Liver (tissue), 9 donors: ENCODE data around the gene ST3GAL3. TPM values are rescaled to one million over a fixed set of nuclear protein-coding genes. Genes with fewer than 3 reads are reported as not detected.
A peak's percentile ranks its signal among the peaks of the same experiment; 100 is the strongest.

Source experiments
- DNase-seq: peaks from one replicate; pipeline ENCODE4 v3.0.0-alpha.2; 2017; ENCODE audit warnings: low spot score
- H3K27ac ChIP-seq, 2 donors: one replicate each; pipeline ENCODE4 v1.7.0; 2013; ENCODE audit warnings: inconsistent platforms in 2 of 2, low read length in 2 of 2, control low read depth in 1 of 2, low read depth in 1 of 2, mild to moderate bottlenecking in 1 of 2
- H3K27me3 ChIP-seq, 4 donors: one replicate each; pipeline versions ENCODE4 v1.6.1 to v1.7.0; 2013; ENCODE audit warnings: low read length in 3 of 4, inconsistent platforms in 1 of 4, mild to moderate bottlenecking in 1 of 4, moderate library complexity in 1 of 4; ENCODE audit not compliant: control insufficient read depth in 4 of 4, insufficient read depth in 4 of 4
- H3K36me3 ChIP-seq, 4 donors: one replicate each; pipeline versions ENCODE4 v1.6.1 to v1.7.0; 2013; ENCODE audit warnings: low read length in 3 of 4, mild to moderate bottlenecking in 3 of 4, low read depth in 1 of 4, moderate library complexity in 1 of 4; ENCODE audit not compliant: control insufficient read depth in 4 of 4, insufficient read depth in 3 of 4
- H3K4me1 ChIP-seq, 4 donors: one replicate each; pipeline versions ENCODE4 v1.6.1 to v1.7.0; 2013; ENCODE audit warnings: low read length in 3 of 4, mild to moderate bottlenecking in 3 of 4, moderate library complexity in 1 of 4; ENCODE audit not compliant: control insufficient read depth in 4 of 4, insufficient read depth in 4 of 4
- H3K4me3 ChIP-seq, 3 donors: one replicate each; pipeline versions ENCODE4 v1.6.1 to v1.7.0; 2013; ENCODE audit warnings: low read length in 3 of 3, control low read depth in 1 of 3, low read depth in 1 of 3, mild to moderate bottlenecking in 1 of 3
- H3K9ac ChIP-seq, 2 donors: one replicate each; pipeline ENCODE4 v1.7.0; 2013; ENCODE audit warnings: low read length in 2 of 2, mild to moderate bottlenecking in 2 of 2, moderate library complexity in 2 of 2, control low read depth in 1 of 2, low read depth in 1 of 2
- H3K9me3 ChIP-seq, 4 donors: one replicate each; pipeline versions ENCODE4 v1.6.1 to v1.7.0; 2013; ENCODE audit warnings: low read length in 3 of 4; ENCODE audit not compliant: control insufficient read depth in 4 of 4
- EGR1 ChIP-seq, 2 donors: IDR thresholded peaks; 2 replicates each; pipeline ENCODE4 v1.6.1; 2016 to 2018; ENCODE audit warnings: antibody characterized with exemption in 2 of 2, low read depth in 2 of 2
- FOXA1 ChIP-seq: IDR thresholded peaks from 2 replicates; pipeline ENCODE4 v1.6.1; 2016; ENCODE audit warnings: antibody characterized with exemption
- HNF4G ChIP-seq: IDR thresholded peaks from 2 replicates; pipeline ENCODE4 v1.6.1; 2016; ENCODE audit warnings: antibody characterized with exemption
- JUND ChIP-seq, 2 donors: IDR thresholded peaks; 2 replicates each; pipeline ENCODE4 v1.6.1; 2016; ENCODE audit warnings: antibody characterized with exemption in 2 of 2
- MAX ChIP-seq: IDR thresholded peaks from 2 replicates; pipeline ENCODE4 v1.6.1; 2016; ENCODE audit warnings: antibody characterized with exemption
- NR2F2 ChIP-seq: IDR thresholded peaks from 2 replicates; pipeline ENCODE4 v1.6.1; 2016; ENCODE audit warnings: antibody characterized with exemption
- RAD21 ChIP-seq, 2 donors: IDR thresholded peaks; 2 replicates each; pipeline ENCODE4 v1.6.1; 2016; ENCODE audit warnings: antibody characterized with exemption in 2 of 2, mild to moderate bottlenecking in 2 of 2
- REST ChIP-seq: IDR thresholded peaks from 2 replicates; pipeline ENCODE4 v1.6.1; 2016; ENCODE audit warnings: antibody characterized with exemption, mild to moderate bottlenecking
- TAF1 ChIP-seq: conservative IDR thresholded peaks from 2 replicates; pipeline ENCODE4 v1.6.1; 2016; ENCODE audit warnings: antibody characterized with exemption, mild to moderate bottlenecking
- WGBS: extraction: QIAGEN DNeasy Blood & Tissue Kit; methylation state at CpG from one replicate; pipeline ENCODE4 v1.1.7; 2013; 5-methylcytosine and 5-hydroxymethylcytosine counted together
- polyA plus RNA-seq, 2 donors: library from polyadenylated mRNA; stranded (reverse) in 1 of 2; unstranded in 1 of 2; fragments of 200-250 nt in 1 of 2; fragments of >200 nt in 1 of 2; fragmentation: Nextera tagmentation in 1 of 2; extraction: Ambion mirVana in 1 of 2; gene quantifications; one replicate each; pipeline versions ENCODE4 v1.2.1 to v1.2.3, GENCODE V29; 2013 to 2015
- total RNA-seq, 2 donors: library from RNA; depleted of rRNA; stranded (reverse); fragments of >200 nt; gene quantifications; one replicate each; pipeline ENCODE4 v1.2.3, GENCODE V29; 2014
- TF ChIP-seq, protein P1 (sequence below): fragments of 150-350 bp; IDR thresholded peaks from 2 replicates; pipeline ENCODE4 v1.5.1; 2017; ENCODE audit warnings: improper control_type of control experiment, low read depth, low read length; ENCODE audit not compliant: missing input control
- TF ChIP-seq, protein P2 (sequence below): IDR thresholded peaks from 2 replicates; pipeline ENCODE4 v1.6.1; 2016; ENCODE audit warnings: antibody characterized with exemption
- donor health status: healthy.
- donor health status: healthy.
- donor health status: healthy.
- donor health status: healthy.
- donor health status: healthy.

Gene ST3GAL3
- total and polyA plus RNA-seq, 4 donors: 4.9 to 11.4 (median 8.1) TPM

DNA sequence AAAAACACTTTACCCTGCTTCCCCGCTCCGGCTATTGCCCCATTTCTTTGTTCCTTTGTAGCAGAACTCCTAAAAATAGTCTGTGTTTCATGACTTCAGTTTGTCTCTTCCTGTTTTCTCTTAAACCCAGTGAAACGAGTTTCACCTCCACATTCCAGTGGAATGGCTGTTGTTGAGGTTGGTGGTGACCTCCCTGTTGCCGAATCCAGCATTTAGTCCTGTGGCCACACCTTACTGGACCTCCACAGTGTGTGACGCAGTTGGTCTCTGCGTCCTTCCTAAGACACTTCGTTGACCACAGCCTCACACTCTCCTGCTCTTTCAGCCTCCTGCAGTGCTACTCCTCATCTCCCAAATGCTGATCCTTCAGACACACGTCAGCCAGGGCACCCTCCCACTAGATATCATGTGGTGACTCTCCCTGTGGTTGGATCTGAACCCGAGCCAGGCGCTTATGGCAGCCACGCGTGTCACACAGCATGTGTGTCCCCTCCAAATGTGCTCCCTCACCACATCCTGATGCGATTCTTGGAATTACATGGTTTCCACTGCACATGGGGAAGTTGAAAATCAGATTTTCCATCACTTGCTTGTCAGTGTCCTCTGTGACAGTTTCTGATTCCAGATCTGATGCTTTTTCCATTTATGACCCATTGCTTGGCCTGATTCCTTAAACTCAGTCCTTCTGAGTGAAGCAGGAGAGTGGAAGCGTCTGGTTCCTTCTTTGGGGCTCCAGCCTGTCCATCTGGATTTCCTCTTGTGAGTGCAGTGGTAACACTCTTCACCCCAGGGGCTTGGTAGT is 127.1 kb downstream of the ST3GAL3 start:
- no peak for DNase-seq
- Histone ChIP-seq H3K9ac (no peak overlapping the region), H3K27ac (no peak overlapping the region), H3K4me3 (no peak overlapping the region), H3K36me3 (peaks cover 0 to 15% (median 3%) of the 10 kb centered on the region in 4 donors), H3K27me3 (no peaks in the 10 kb centered on the region), H3K9me3 (no peaks in the 10 kb centered on the region), H3K4me1 (peaks cover 0 to 6% (median 2%) of the 10 kb centered on the region in 4 donors)
- WGBS: 87% methylated on average over 14 of the region's 14 CpGs
- TF ChIP-seq, protein P1, sequence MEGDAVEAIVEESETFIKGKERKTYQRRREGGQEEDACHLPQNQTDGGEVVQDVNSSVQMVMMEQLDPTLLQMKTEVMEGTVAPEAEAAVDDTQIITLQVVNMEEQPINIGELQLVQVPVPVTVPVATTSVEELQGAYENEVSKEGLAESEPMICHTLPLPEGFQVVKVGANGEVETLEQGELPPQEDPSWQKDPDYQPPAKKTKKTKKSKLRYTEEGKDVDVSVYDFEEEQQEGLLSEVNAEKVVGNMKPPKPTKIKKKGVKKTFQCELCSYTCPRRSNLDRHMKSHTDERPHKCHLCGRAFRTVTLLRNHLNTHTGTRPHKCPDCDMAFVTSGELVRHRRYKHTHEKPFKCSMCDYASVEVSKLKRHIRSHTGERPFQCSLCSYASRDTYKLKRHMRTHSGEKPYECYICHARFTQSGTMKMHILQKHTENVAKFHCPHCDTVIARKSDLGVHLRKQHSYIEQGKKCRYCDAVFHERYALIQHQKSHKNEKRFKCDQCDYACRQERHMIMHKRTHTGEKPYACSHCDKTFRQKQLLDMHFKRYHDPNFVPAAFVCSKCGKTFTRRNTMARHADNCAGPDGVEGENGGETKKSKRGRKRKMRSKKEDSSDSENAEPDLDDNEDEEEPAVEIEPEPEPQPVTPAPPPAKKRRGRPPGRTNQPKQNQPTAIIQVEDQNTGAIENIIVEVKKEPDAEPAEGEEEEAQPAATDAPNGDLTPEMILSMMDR: no peak
- TF ChIP-seq REST (no peak), HNF4G (no peak), TAF1 (no peak)

DNA sequence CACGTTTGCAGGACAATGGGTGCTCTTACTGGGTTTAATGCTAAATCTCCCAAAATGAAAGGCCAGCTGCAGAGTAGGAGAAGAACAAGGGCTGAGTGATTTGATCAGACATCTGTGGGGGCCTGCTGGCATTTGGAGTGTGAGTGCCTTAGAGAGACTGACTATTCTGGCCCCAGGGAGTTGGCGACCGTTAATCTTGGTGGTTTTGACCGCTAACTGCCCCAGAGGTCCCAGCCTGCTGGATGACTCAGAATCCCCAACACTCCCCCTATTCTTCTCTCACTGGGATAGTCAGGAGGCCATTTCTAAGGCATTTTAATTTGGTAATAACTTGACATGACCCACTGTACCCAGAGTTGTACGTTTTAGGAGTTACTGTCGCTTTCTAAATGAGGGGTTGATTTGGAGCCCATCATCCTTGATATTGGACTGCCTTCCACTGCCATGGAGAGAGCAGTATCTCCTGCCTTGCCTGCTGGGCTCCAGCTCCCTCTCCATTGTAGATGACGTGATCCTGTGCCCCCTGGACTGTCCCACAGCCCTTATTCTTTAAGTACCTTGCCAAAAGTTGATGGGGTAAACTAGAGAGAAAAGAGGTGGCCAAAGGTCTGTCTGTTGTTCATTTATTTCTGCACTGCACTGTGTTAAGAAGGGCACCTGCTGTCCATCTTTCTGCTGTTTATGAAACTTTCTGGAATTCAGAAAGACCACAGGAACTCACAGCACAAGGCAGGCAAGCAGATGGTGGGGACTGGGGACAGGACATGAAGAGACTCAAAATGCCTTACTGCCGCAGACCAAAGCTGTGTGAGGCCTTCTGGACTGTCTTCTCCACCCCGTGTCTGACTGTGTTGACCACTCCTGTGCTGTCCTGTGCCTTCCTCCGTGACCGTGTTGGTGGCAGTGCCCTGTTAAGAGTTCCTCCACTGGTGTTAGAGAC is 128.0 kb downstream of the ST3GAL3 start:
- Histone ChIP-seq H3K27me3 (no peaks in the 10 kb centered on the region), H3K4me3 (no peak overlapping the region), H3K9me3 (no peaks in the 10 kb centered on the region), H3K36me3 (peaks cover 0 to 17% (median 4%) of the 10 kb centered on the region in 4 donors), H3K4me1 (peaks cover 0 to 5% (median 1%) of the 10 kb centered on the region in 4 donors), H3K27ac (no peak overlapping the region), H3K9ac (no peak overlapping the region)
- no peak for DNase-seq
- TF ChIP-seq FOXA1 (no peak), RAD21 (IDR thresholded peaks at IDR 0.05) (no peak)
- 93% methylated on average over 11 of the region's 11 CpGs for WGBS

- 79% methylated on average over 6 of the region's 6 CpGs for WGBS
- TF ChIP-seq EGR1 (IDR thresholded peaks at IDR 0.05; ENCODE audit: low read depth in 2 of 2): no peak
- no peak for TF ChIP-seq NR2F2
- no peak for TF ChIP-seq REST
- no peak for TF ChIP-seq TAF1
- TF ChIP-seq, protein P2, sequence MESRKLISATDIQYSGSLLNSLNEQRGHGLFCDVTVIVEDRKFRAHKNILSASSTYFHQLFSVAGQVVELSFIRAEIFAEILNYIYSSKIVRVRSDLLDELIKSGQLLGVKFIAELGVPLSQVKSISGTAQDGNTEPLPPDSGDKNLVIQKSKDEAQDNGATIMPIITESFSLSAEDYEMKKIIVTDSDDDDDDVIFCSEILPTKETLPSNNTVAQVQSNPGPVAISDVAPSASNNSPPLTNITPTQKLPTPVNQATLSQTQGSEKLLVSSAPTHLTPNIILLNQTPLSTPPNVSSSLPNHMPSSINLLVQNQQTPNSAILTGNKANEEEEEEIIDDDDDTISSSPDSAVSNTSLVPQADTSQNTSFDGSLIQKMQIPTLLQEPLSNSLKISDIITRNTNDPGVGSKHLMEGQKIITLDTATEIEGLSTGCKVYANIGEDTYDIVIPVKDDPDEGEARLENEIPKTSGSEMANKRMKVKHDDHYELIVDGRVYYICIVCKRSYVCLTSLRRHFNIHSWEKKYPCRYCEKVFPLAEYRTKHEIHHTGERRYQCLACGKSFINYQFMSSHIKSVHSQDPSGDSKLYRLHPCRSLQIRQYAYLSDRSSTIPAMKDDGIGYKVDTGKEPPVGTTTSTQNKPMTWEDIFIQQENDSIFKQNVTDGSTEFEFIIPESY: no peak
- TF ChIP-seq MAX: no peak
- no peak for TF ChIP-seq JUND (IDR thresholded peaks at IDR 0.05)
- no peak for TF ChIP-seq FOXA1
Observed at GRCh38 chr1:43836267-43836951, 129.1 kb downstream of the ST3GAL3 start.

More at GRCh38 chr1:43836267-43836951, 129.1 kb downstream of the ST3GAL3 start:
- Histone ChIP-seq H3K27ac (no peak overlapping the region), H3K4me3 (no peak overlapping the region), H3K9ac (no peak overlapping the region), H3K9me3 (no peaks in the 10 kb centered on the region), H3K36me3 (peaks cover 0 to 17% (median 5%) of the 10 kb centered on the region in 4 donors), H3K4me1 (no peaks in the 10 kb centered on the region), H3K27me3 (no peaks in the 10 kb centered on the region)
- DNase-seq: peak; percentile 87
